Activated naive CD4-positive, alpha-beta T cell treated with anti-CD3 and anti-CD28 coated beads, Interleukin-2, amount 50 U/mL, for 16 hours (primary cell): ENCODE results near the gene GUCY1A2.
"Not testable (repeated sequence)": the region's sequence is repeated elsewhere in the genome, so short reads cannot be mapped to it uniquely, and the experiment has no call there.

Source experiments
- DNase-seq: peaks from one replicate; pipeline ENCODE4 v3.0.0-alpha.2; 2020

The GUCY1A2 gene

DNA sequence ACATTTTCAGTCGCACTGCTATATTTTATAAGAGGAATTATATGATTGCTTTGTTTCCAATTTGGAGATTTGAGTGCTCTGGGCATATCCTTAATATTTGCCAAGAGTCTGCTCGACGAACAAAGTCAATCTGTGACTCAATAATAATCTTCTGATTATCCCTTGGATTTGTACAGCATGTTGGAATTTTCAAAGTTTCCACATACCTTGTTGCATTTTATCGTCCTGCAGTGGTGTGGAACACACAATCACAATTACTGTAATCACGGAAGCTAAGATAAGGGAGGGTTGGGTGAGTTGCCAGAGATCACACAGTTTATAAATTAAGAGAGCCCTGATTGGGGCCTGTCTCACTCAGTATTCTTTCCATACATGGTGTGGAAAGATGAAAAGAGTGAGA lies 189.3 kb downstream of the GUCY1A2 start:
- no peak for DNase-seq

DNA sequence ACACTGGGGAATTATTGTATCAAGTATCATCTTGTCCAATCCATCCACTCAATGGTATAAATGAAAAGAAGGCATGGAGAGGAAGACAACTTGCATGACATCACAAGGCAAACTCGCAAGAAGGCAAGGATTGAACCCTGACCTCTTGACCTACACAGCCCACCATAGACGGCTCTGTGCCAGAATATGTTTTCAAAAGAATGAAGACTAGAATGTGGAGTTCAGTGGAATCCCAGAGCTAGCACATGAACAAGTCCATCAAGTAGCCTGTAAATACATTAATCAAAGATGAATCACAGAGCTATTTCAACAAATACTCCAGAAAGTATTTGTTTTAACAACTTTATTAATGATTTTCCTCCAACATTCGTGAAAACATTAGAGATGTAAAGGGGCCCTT lies 189.7 kb downstream of the GUCY1A2 start:
- DNase-seq: no peak

DNA sequence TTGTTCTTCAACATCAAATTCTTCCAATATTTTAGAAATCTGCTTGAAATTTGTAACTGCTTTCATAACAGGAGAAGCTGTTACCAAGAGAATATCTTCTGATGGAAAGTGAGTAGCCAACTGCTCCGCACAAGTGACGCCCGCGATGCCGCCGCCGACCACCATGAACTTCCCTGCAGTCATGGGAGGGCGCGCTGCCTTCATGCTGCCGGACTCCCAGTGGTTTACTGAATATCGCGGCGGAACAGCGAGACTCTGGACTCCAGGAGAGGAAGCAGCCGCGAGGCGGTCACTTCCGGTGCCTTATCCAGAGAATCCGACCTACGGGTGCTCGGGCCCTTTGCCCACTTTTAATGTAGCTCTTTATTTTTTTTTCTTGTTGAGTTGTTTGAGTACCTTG lies 190.6 kb downstream of the GUCY1A2 start:
- no peak for DNase-seq

DNA sequence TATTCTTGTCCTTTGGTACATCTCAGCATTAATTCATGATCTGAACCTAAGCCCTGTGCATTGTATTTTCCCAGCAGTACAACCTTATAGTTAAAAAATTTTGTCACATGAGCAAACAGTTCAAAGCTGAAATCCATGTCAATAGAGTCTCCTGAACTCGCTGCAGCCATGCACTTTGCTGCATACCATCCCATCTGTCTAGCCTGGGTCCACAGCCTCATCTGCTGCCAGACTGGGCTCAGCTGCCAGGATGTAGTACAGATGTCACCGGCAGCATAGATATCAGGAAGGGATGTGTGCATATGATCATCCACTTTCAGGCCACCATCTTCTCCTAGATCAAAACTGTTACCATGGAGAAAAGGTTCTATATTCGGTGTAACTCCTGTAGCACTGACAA lies 191.7 kb downstream of the GUCY1A2 start:
- not testable (repeated sequence) for DNase-seq

DNA sequence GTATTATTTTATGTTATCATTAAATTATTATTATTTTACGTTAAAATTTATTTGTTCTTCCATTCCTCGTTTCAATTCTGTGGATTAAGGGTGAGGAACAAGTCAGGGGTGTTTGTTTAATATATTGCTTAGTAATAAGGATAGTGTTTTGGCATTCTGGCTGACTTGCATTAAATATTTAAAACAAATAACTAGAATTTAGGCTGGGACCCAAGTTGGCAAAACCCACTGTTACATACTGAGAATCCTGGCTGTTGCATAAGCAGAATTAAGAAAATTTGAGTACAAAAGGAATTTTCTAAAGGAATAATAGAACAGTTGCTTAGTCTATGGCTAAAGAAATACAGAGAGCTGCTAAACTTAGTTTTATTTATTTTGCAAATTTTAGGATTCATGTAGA lies 196.4 kb downstream of the GUCY1A2 start:
- DNase-seq: no peak

DNA sequence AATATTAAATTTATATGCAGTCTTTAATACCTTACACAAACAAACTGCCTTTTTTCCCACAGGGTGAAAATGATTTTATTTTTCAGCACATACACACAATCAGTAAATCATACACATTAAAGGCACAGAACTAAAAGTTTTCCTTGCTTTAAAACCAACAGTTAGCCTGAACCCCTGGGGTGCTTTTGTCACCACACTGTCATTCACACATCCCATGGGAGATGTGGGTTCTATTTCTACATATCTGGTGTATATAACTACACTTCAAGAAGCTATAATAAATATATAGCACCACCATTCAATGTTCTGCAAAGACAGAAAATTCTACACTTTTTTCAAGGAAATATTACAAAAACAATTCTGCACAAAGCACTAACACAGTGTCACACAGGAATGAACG lies 197.0 kb downstream of the GUCY1A2 start:
- no peak for DNase-seq

DNA sequence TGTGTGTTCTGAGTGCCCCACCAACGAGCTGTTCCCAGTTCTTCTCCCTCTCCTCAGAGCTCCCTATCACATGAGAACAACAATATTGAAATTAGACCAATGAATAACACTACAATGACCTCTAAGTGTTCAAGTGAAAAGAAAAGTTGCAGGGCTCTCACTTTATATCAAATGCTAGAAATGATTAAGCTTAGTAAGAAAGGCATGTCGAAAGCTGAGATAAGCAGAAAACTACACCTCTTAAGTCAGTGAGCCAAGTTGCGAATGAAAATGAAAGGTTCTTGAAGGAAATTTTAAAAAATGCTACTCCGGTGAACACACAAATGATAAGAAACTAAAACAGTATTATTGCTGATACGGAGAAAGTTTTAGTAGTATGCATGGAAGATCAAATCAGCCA lies 199.8 kb downstream of the GUCY1A2 start:
- no peak for DNase-seq

DNA sequence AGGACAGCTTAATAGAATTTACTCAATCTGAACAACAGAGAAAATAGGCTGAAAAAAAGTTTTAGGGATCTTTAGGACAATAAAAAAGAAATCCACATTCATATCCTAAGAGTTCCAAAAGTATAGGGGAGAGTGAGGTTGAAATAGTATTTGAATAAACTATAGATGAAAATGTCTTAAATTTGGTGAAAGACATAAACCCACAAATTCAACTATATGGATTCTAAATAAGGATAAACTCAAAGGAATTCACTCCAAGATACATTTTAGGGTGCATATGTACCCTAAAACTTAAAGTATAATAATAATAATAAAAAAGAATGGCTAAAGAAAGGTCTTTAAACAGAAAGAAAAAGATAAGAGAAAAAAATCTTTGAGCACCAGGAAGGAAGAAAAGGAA lies 203.1 kb downstream of the GUCY1A2 start:
- no peak for DNase-seq

DNA sequence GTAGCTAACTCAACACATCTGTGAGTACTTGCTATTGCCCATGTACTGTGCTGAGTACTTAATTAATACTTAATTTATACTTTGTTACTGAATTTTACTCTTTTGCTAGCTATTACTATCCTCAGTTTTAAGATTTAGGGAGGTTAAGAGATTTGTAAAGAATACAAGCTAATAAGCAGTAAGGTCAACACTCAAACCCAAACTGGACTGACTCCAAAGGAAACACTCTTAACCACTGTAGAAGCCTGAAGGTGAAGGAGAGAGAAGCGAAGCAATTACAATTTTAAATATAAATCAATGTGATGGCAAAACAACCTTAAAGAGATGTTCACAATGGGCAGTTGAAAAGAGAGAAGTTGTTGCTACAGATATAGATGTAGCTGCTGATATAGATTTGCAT lies 204.5 kb downstream of the GUCY1A2 start:
- no peak for DNase-seq

DNA sequence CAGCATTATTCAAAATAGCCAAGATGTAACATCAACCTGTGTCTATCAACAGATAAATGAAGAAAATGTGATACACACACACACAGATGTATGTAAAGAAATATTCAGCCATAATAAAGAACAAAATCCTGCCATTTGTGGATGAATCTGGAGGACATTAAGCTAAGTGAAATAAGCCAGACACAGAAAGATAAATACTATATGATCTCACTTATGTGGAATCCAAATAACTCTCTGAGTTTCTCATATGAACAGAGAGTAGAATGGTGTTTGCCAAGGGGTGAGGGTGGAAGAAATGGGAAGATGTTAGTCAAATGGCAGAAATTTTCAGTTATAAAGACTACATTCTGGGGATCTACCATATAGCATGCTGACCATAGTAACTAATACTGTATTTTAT lies 224.2 kb downstream of the GUCY1A2 start:
- DNase-seq: no peak

DNA sequence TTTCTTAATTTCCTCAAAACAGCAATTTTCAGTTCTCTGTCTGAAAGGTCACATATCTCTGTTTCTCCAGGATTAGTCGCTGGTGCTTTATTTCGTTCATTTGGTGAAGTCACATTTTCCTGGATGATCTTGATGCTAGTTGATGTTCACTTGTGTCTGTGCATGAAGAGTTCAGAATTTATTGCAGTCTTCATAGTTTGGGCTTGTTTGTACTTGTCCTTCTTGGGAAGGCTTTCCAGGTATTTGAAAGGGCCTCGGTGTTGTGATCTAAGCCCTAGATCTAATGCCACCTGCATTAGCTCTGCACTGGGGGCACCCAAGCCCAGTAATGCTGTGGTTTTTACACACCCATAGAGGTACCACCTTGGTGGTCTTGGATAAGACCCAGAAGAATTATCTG lies 228.9 kb downstream of the GUCY1A2 start:
- DNase-seq: no peak

DNA sequence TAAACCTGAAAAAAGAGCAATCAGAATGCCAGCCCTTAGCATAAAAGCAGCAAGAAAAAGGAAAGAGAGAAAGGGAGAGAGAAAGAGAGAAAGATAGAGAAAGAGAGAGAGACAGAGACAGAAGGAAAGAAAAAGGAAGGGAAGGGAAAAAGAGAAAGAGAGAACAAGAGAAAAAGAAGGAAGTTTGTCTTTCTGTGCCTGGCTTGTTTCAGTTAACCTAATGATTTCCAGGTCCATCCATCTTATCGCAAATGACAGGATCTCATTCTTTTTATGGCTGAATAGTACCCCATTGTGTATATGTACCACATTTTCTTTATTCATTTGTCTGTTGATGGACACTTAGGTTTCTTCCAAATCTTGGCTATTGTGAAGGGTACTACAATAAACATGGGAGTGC lies 230.8 kb downstream of the GUCY1A2 start:
- DNase-seq: no peak

DNA sequence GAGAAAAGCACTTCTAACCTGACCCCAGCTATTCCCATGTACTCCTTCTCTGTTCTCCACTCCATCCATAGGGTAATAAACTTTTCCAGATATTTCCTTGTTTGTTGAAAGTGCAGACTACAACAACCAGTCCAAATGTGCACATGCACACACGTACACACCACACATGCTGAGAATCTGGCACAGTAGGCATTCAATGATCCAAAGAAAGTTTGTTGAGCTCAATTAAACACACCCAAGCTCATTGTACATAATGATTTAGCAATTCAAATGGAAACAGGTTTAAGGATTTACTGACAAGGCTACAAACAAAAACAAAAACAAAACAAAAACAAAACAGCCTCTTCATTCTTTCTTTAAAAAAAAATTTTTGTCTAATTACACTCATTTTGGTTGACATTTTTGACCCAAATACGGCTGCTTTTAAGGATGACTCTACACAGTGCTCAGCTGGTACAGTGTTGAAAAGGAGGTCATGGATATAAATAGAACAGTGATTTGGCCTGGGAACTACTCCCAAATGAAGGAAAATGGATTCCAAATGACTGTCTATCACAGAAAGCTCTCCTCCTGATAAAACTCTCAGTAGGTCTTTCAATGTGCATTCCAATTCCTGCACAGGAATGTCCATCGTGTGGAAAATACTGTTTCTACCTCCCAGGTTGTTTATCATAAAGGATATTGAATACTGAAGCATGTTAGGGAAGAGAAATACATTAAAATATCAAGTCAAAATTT lies 232.2 kb downstream of the GUCY1A2 start:
- DNase-seq: no peak

DNA sequence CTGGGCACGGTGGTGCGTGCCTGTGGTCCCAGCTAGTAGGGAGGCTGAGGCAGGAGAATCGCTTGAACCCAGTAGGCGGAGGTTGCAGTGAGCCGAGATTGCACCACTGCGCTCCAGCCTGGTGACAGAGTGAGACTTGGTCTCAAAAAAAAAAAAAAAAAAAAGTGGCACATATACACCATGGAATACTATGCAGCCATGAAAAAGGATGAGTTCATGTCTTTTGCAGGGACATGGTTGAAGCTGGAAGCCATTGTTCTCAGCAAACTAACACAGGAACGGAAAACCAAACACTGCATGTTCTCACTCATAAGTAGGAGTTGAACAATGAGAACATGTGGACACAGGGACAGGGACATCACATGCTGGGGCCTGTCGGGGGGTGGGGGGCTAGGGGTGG lies 241.0 kb downstream of the GUCY1A2 start:
- DNase-seq: not testable (repeated sequence)

DNA sequence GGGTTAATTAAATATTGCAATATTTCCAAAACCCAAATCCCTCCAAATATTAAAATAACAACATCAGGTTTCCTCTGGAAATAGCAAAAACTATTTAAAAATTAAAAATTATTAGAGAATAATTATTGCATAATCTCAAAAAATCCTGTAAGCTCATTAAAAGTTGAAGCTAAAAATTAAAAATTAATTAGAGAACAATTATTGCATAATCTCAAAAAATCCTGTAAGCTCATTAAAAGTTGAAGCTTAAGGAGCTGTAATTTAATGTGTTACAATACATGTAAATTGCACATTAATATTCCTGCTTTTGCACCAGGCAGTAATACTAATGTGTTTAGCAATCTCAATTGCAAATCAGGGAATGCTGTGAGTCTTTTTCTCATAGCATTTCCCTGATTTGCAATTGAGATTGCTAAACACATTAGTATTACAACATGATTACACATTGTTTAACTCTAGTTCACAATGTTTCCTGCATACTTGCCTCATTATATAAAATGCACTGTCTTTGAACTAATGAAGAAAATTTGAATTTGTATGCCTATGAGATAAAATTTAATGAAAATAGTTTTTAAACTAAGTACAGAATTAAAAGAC lies 247.7 kb downstream of the GUCY1A2 start:
- no peak for DNase-seq

DNA sequence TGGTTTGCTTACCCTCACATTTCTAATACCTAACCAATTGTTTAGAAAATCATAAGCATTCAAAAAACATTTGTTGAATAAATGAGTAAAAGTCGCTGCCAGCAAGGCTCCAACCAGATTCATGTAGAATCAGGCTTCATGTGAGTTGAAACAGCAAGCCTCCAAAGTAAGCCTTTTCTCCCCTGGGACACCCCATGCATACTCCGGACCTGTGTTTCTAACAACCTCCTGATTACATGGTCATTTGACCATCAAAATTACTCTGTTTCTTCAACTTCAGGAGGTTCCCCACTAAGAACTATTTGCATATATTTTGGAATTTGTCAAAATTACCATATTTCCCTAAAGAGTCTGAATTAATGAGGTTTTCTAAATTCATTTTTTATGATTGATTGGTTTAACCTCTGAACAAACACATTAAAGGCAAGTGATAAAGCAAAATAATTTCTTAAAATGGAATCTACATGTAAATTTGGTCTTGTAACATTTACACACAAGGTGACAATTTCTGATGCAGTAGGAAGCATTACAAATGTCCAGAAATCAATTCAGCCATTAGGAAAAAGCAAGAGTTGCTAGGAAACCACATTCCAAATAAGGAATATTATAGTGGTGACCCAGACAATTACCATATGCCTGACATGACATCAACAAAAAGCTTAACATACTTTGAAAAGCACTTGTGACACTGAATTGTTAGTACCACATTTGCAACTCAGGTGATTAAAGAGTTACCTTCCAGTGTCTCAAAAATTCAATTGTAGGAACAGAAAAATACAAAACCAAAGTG lies 252.6 kb downstream of the GUCY1A2 start:
- no peak for DNase-seq

DNA sequence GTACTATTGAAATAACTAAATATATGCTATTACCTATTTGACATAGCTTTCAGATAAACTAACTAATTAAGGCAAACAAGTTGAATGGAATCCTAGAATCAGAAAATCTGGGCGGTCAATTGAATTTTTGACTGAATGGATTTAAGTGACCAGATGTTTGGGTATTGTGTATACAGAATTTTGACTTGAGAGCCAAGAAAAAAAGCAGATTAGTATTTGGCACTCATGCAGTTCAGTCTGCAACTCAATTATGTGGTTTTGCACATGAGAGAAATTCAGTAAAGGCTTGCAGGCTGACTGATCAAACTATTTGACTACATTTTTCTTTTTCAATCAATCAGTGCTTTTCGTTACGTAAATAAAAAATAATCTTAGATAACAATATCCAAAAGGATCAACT lies 254.8 kb downstream of the GUCY1A2 start:
- no peak for DNase-seq

DNA sequence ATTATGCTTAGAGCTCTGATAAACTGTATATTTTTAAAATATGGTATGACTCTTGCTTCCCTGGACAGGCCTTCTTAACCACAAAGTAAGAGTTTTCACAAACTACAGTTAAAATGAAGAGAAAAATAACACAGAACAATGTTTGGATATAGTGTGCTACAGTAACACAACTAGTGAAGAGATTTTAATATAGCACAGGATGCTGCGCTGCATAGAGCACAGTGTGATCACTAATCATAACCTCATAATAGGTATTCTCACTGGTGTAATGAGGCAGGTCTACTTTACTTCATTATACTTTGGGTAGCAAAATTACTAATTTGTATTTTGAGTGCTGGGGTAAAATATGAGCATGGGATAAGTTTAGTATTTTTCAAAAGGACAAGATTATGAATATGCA lies 256.5 kb downstream of the GUCY1A2 start:
- no peak for DNase-seq

DNA sequence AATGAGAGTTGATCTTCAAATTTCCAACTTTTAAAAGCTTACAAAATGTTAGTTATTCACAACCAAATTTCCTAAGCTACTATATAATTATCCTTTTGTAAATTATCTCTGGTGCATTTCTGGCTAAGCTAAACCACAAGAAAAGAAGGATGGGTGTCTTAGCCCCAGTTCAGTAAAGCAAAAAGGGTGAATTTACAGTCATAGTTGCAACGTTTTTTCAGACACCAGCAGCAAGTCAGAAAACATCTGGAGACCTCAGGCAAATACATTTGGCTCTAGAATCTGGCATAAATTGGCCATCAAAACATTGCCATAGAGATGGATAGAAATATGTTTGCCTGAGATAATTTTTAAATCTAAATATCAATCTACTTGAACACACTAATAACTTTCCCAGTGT lies 257.0 kb downstream of the GUCY1A2 start:
- DNase-seq: no peak

DNA sequence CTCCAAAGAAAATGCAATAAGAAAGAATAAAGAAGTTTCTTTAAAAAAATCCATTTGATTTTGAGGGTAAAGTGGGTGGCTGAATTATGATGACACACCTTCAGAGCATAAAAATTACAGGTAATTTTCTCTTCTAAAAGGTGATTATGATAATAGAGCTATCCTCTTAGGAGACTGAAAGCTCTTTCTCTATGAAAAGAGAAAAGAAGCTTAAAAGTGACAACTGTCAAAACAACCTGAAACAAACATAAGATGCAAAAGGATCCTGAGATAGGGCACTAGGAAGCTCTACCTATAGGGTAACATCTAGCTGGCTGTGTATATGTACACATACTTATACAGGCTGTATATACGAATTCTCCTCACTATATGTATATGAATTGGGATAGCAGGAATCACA lies 270.2 kb downstream of the GUCY1A2 start:
- no peak for DNase-seq

DNA sequence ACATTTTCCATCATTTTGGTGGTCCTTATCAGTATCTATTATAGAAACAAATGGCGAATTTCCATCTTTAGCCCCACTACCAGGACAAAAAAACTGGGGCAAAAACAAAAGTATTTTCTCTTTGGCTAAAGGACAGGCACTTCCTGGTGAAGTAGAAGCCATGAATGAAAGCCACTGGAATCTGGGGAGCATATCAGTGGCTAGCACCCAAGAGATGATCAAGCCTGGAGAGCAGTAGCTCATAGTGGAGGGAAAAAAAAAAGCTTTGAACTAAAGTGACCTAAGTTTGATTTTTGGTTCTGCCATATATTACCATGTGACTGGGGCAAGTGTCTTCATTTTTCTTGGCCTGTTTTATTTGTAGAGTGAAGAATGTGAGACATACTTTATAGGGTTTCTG lies 272.3 kb downstream of the GUCY1A2 start:
- no peak for DNase-seq

DNA sequence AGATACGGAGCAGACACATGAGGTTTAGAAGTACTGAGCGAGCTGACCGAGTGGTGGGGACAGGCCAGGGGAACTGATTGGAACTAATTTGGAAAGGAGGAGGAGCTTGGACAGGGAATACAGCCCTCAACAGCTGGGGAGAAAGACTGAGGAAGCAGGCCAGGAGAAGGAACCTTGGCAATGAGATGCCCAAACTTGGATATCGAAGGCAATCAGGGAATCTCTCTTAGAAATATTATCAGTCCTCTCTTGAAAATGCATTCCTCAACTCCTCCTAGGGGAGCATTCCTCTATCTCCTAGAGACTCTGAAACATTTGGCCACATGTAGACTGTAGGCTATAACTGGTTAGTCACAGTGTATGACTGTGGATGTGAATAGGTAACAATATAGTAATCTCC lies 284.6 kb downstream of the GUCY1A2 start:
- DNase-seq: no peak

DNA sequence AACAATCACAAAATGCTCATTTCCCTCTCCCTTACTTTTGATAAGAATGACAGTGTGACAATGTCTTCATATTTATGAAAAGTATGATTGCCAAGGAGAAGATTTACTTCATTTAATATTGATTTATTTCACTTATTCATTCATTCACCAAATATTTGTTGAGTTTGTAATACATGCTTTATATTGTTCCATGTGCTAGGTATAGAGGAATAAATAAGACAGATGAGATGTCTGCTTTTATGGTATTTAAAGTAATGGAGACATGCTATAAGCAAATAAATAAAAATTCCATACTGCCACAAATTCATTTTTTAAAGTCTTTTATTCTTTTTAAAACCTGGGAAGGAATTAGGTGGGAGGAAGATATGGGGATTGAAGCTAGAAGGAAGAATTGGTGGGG lies 289.4 kb downstream of the GUCY1A2 start:
- DNase-seq: no peak

DNA sequence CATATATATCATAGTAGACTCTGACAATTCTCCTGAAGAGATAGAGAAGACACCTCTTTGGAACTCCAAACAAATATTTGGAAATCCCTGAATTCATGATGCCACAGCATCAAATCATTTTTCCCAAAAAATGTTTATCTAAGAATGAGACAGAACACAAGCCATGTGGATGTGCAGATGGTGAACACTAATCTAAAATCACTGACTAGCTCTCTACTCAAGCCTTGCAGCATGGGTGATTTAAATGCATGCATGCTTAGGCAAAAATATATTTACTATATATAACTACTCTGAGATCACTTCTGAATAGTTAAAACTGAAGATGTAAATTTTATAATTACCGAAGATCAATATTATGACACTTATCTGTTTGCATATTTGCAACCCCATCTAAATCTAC lies 289.9 kb downstream of the GUCY1A2 start:
- no peak for DNase-seq
